Osteocyte (in vitro differentiated cells): Measurements from ENCODE around the gene RPS19BP1. TPM values are rescaled to one million over a fixed set of nuclear protein-coding genes. Genes with fewer than 3 reads are reported as not detected.
A peak's percentile ranks its signal among the peaks of the same experiment; 100 is the strongest.
"Not testable (repeated sequence)": the region's sequence is repeated elsewhere in the genome, so short reads cannot be mapped to it uniquely, and the experiment has no call there.

Source experiments
- DNase-seq: peaks from one replicate; pipeline ENCODE4 v3.0.0; 2021; ENCODE audit warnings: mixed read lengths; ENCODE audit not compliant: unreplicated experiment; ENCODE audit errors: extremely low spot score
- H3K27ac Mint-ChIP-seq: one replicate; pipeline ENCODE4 v1.8.0; 2021; ENCODE audit warnings: mild to moderate bottlenecking, mixed read lengths; ENCODE audit not compliant: unreplicated experiment
- H3K27me3 Mint-ChIP-seq: one replicate; pipeline ENCODE4 v1.8.0; 2021; ENCODE audit warnings: mixed read lengths; ENCODE audit not compliant: unreplicated experiment
- H3K36me3 Mint-ChIP-seq: one replicate; pipeline ENCODE4 v1.8.0; 2021; ENCODE audit warnings: mixed read lengths; ENCODE audit not compliant: unreplicated experiment
- H3K4me1 Mint-ChIP-seq: one replicate; pipeline ENCODE4 v1.8.0; 2021; ENCODE audit warnings: mixed read lengths; ENCODE audit not compliant: unreplicated experiment
- H3K4me3 Mint-ChIP-seq: one replicate; pipeline ENCODE4 v1.8.0; 2021; ENCODE audit warnings: mild to moderate bottlenecking, moderate library complexity, mixed read lengths; ENCODE audit not compliant: unreplicated experiment
- H3K9me3 Mint-ChIP-seq: one replicate; pipeline ENCODE4 v1.8.0; 2021; ENCODE audit warnings: mixed read lengths; ENCODE audit not compliant: unreplicated experiment
- CTCF ChIP-seq: fragments of 200-600 bp; sonication (generic); IDR thresholded peaks from 2 replicates; pipeline ENCODE4 v1.5.0; 2021; ENCODE audit warnings: antibody characterized with exemption, mild to moderate bottlenecking, moderate library complexity
- total RNA-seq: library from RNA; stranded (reverse); gene quantifications from 2 replicates; pipeline ENCODE4 v1.2.1, GENCODE V29; 2021

Gene RPS19BP1
- total RNA-seq, 1 donor from 2014 or later, result 53.1 TPM

GRCh38 chr22:39524089-39524752 is 8.3 kb downstream of the RPS19BP1 start:
- no peaks in the 10 kb centered on the region for H3K9me3 Mint-ChIP-seq
- no peaks in the 10 kb centered on the region for H3K27me3 Mint-ChIP-seq
- peaks cover 38% of the 10 kb centered on the region for H3K36me3 Mint-ChIP-seq
- no peak for DNase-seq
- peaks cover 65% of the 10 kb centered on the region for H3K4me1 Mint-ChIP-seq
- H3K27ac Mint-ChIP-seq, result peak overlapping the region; percentile 39
- TF ChIP-seq CTCF, result no peak
- peak overlapping the region; percentile 38 for H3K4me3 Mint-ChIP-seq

- TF ChIP-seq CTCF, result no peak
- H3K9me3 Mint-ChIP-seq, result no peaks in the 10 kb centered on the region
- no peak for DNase-seq
- peak overlapping the region; percentile 95 for H3K27ac Mint-ChIP-seq
- peaks cover 65% of the 10 kb centered on the region for H3K4me1 Mint-ChIP-seq
- H3K4me3 Mint-ChIP-seq, result peak overlapping the region; percentile 92
- peaks cover 38% of the 10 kb centered on the region for H3K36me3 Mint-ChIP-seq
- H3K27me3 Mint-ChIP-seq, result no peaks in the 10 kb centered on the region
Measured at GRCh38 chr22:39522567-39523300, 9.8 kb downstream of the RPS19BP1 start.

GRCh38 chr22:39522091-39522490 is 10.5 kb downstream of the RPS19BP1 start:
- peaks cover 38% of the 10 kb centered on the region for H3K36me3 Mint-ChIP-seq
- not testable (repeated sequence) for H3K27me3 Mint-ChIP-seq, H3K9me3 Mint-ChIP-seq, DNase-seq
- H3K4me1 Mint-ChIP-seq, result peaks cover 60% of the 10 kb centered on the region
- H3K27ac Mint-ChIP-seq, result peak overlapping the region; percentile 95
- peak overlapping the region; percentile 92 for H3K4me3 Mint-ChIP-seq

- peak overlapping the region; percentile 92 for H3K4me3 Mint-ChIP-seq
- not testable (repeated sequence) for DNase-seq, H3K27me3 Mint-ChIP-seq, H3K9me3 Mint-ChIP-seq
- peaks cover 38% of the 10 kb centered on the region for H3K36me3 Mint-ChIP-seq
- H3K27ac Mint-ChIP-seq, result peak overlapping the region; percentile 95
- peaks cover 58% of the 10 kb centered on the region for H3K4me1 Mint-ChIP-seq
Measured at GRCh38 chr22:39521106-39521885, 11.3 kb downstream of the RPS19BP1 start.

- Mint-ChIP-seq H3K27me3 (no peaks in the 10 kb centered on the region), H3K4me3 (peak within 1 kb of the TSS; percentile 92), H3K4me1 (peaks cover 53% of the 10 kb centered on the region), H3K9me3 (no peaks in the 10 kb centered on the region), H3K36me3 (peaks cover 43% of the 10 kb centered on the region), H3K27ac (peak within 1 kb of the TSS; percentile 95)
- peak; percentile 95 for DNase-seq
- no peak for TF ChIP-seq CTCF
Measured at GRCh38 chr22:39520226-39521105, 12.1 kb downstream of the RPS19BP1 start, which contains the start of gene ATF4. Gene ATF4 (plus strand): TSS chr22:39520562. CDS start chr22:39521446, 884 bp downstream.
